HG03135 (cell line): ENCODE results near the gene BMP10.

Source experiments
- ATAC-seq: cut with Tn5 transposase; IDR thresholded peaks from one replicate; pipeline ENCODE4 v1.9.1; 2021; ENCODE audit warnings: mild to moderate bottlenecking, moderate library complexity; ENCODE audit not compliant: unreplicated experiment

BMP10 gene, protein sequence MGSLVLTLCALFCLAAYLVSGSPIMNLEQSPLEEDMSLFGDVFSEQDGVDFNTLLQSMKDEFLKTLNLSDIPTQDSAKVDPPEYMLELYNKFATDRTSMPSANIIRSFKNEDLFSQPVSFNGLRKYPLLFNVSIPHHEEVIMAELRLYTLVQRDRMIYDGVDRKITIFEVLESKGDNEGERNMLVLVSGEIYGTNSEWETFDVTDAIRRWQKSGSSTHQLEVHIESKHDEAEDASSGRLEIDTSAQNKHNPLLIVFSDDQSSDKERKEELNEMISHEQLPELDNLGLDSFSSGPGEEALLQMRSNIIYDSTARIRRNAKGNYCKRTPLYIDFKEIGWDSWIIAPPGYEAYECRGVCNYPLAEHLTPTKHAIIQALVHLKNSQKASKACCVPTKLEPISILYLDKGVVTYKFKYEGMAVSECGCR

DNA sequence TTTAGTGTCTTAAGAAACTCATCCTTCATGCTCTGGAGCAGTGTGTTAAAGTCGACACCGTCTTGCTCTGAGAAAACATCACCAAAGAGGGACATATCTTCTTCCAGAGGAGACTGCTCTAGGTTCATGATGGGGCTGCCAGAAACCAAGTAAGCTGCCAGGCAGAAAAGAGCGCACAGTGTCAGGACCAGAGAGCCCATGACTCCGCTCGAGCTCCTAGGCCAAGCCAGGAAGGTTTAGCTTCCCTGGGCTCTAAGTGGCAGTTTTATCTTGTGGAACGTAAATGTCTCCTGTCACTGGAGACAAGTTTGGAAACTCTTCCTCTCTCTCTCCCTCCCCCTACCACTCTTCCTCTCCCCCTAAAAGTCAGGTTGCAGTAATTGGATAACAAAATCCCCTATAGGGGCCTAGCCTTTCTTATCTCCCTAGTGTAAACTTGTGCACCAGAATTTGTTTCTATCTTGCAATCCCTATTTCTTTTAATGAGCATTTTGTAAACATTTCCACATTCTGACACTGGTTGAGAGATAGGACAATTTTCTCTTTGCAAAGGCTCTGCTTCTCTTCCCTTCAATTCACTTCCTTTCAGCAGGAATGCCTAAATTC, at the start of gene BMP10:
TSS of gene BMP10 (minus strand) at position 239 of the 606 bp plus-strand sequence. CDS start at position 200, 39 bp downstream.
- no peak for ATAC-seq

DNA sequence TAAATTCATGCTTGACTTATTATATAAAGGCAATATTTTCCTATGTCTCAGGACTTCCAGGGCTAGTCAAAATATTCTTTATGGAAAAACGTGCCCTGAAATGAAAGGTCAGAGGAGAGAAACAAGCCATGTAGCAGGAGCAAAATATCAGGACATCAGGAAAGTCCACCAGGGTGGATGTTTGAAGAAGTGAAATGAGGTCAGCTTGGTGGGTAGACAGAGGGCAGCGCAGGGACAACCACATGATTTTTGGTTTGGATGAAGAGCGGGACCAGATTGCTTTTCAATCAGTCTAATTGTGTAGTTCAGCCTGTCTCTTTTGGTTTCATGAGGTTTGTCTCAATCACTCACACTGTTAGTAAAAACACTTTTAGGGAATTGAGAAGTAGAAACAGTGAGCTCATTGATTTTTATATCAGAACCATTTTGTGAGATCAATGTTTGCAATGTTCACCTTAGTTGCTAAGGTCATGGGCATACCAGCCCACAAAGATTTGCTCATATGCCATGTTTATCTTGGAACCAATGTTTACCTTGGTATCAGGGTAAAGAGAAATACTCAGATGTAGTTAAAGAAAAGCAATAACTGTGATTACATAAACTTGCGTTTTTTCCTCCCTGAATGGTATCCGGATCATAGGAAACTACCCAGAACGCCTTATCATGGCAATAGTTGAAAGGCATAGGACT, 49.4 kb upstream of the BMP10 start:
- ATAC-seq, result no peak

DNA sequence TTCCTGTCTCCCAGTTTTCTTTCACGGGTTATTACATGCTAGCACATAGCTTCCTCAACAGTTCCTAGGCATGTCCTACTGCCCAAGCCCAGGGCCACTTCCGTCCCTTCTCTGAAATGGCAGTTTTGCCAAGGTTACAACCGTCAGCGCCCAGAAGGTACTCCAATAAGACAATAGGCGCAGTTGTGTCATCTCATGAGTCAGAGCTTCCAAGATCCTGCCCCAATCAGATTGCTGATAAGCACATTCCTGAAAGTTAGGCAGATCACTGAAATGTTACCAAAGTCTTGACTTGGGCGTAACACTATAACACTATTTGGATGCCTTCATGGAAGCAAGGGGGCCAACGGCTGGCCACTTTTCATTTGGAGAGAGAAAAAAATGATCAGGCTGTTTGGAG, 47.3 kb upstream of the BMP10 start:
- no peak for ATAC-seq

DNA sequence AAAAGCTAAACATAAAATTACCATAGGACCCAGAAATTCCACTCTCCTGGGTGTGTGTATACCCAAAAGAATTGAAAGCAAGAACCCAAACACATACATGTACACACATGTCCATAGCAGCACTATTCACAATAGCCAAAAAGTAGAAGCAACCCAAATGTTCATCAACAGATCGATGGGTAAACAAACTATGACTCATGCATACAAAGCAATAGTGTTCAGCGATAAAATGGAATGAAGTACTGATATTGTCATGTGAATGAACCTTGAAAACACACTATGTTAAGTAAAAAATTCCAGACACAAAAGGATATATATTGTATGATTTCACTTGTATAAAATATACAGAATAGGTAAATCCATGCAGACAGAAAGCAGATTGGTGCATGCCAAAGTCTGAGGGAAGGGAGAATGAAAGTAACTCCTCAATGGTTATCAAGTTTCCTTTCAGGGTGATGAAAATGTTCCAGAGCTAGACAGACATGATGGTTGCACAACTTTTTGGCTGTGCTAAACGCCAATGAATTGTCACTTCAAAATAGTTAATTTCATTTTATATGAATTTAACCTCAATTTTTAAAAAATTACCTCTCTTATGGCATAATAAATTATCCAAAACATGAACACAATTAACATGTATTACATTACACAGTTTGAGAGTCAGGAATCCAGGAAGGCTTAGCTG, 46.0 kb upstream of the BMP10 start:
- ATAC-seq, result no peak

DNA sequence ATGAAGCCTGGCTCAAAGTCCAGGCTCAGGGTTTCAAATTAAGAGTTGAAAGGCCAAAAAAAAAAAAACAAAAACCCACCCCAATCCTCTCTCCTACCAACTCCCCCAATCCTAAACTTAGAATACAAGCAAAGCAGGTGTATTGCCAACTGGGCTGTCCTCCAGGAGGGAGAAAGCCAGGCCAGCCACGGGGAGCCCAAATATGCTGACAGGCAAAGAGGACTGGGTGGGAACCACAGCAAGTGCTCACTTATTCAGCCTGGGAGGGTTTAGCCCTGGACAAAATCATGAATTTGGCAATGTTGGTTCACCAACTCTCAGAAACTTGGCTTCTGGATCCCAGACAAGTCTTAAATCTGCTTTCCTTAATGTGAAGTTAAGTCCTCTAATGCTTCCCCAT, 45.0 kb upstream of the BMP10 start:
- no peak for ATAC-seq

DNA sequence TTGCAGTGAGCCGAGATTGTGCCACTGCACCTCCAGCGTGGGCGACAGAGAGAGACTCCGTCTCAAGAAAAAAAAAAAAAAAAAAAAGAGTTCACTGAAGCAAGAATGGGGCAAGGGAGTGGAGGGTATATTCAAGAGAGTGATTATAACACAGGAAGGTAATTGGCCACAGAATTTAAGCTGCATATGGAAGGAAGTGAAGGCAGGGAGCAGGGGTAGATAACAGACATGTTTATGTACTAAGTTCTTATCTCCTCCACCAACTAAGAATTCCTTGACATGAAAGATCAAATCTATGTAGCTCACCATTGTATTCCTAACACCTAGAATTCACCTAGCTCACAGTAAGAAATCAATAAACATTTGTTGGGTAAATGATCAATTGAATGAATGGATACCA, 44.2 kb upstream of the BMP10 start:
- ATAC-seq, result no peak

DNA sequence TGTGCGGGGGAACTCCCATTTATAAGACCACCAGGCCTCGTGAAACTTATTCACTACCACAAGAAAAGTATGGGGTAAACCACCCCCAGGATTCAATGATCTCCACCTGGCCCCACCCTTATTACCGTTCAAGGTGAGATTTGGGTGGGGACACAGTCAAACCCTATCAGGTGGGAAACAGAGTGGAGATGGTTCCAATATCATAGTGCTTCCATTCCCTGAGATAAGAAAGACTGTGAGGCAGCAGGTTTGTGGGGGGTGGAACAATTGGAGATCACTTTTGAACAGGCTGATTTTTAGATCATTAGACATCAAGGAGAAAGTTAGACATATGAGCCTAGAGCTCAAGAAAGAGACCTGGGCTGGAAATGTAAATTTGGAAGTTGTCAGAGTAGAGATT, 42.2 kb upstream of the BMP10 start:
- ATAC-seq, result no peak

DNA sequence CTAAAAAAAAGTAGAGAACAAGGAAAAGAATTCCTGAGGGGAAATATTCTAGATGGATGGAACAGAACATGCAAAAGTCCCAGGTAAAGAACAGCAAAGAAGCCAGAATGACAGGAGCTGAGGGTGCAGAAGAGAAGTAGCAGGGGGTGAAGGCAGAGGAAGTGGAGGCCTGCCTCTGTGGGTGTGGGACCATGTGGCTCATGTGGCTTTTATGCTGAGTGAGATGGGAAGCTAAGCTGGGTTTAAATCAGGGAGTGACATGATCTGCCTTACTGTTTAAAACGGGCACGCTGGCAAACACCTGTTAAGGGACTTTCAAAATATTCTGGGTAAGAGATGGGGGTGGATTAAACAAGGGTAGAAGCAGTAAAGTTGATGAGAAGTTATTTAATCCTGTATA, 41.5 kb upstream of the BMP10 start:
- ATAC-seq, result no peak

DNA sequence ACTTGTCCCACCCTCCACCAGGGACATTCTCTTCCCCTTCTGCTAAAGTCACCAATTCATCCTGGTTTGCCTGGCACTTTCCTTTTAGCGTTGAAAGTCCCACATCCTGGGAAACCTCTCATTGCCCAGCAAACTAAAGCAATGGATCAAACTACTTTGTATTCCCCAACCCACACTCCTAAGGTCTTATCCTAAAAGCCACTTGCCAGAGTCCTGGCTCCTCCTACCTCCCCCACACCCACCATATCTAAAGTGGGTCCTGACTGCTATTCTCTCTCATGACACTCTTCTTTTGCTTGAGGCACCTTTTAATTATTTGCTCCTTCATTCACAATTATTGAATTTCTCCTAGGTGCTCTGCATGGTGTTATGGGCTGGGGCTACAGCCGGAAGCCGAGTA, 40.9 kb upstream of the BMP10 start:
- no peak for ATAC-seq

DNA sequence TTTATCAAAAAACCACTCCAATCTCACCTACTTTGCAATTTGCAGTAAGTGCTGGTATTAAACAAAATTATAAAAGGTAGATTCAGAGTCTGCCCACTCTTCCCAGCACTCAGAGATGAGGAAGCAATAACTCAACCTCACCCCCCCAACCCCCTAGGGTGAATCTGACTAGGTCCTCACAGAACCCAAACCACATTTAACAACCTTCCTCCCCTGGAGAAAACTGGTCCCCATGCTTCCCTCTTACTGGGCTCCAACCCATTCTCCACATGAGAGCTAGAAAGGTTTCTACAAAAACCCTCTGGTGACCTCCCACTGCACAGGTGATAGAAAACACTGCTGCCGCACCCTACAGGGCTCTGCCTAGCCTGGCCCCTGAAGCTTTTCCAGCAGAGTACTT, 40.5 kb upstream of the BMP10 start:
- no peak for ATAC-seq

DNA sequence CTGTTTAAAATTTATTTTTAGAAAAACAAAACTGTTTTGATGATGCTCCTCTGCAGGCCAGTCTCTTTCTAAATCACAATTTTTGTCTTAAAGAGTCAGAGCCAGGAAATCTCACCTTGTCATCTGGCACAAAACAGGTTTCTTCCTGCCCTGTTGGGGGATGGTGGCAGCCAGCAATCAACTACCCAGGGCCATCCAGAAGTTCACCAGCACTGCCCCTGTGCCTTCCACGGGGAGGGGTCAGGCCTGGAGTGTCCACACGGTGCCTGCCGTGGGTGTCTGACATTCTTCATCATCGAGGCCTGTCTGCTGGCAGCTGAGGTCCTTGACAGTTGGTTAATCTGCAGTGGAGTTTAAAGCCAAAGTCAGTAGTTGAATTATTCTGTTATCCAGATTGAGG, 40.0 kb upstream of the BMP10 start:
- no peak for ATAC-seq

DNA sequence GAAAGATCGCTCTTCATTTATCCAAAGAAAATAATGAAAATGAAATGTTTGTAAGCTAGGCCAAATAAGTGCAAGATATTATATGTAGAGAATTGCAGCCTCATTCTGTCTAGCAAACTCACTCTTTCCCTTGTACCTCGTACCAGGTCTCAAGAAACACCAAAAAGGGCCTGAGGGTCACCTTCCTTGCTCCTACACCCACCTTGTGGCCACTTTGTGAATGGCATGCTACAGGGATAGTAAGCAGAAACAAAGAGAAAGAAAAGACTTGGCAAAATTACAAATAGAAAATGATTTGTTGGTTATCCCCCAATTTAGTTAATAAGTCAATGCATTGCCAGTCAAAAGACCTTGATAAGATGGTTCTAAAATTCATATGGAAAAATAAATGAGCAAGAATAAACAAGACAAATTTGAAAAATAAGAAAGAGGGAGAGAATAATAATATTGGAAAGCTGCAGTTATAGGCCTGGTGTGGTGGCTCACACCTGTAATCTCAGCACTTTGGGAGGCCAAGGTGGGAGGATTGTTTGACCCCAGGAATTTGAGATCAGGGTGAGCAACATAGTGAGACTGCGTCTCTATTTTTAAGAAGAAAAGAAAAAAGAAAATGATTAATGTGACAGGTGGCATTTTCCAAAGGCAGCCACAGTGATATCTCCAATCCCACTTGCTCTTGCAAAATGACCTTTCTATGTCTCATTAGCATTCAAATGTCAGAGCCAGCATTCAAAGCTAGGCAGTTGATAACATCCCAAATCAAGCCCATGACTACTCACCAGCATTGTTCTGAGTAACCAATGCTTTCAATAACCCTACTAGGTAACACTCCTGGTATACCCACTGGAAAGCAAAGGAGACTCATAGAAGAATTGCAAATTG, 38.8 kb upstream of the BMP10 start:
- no peak for ATAC-seq

DNA sequence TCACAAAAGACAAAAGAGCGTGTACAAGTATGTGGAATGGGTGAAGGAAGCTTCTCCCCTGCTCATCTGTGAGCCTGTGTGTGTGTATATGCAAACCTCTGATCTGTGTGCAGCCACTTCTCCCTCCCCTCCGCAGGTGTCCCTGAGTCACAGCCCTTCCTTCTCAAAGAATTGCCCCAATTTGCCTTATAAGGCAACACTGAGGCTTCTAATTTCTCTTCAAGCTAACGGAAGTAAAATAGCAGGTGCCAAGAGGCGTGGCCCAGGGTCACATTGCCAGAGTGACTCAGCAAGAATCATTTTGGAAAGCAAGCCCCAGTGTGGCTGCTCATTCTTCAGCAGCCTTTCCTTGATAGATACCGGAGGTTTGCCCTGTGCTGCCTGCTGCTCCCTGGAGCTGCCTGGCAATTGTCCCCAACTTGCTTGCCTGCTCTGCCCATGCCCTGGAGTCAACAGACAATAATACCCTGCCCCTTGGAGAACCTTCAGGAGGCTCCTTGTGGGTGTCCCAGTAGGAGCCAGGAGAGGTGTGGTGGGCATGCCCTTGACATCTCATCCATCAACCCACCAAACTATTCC, 37.3 kb upstream of the BMP10 start:
- ATAC-seq, result peak; percentile 96

DNA sequence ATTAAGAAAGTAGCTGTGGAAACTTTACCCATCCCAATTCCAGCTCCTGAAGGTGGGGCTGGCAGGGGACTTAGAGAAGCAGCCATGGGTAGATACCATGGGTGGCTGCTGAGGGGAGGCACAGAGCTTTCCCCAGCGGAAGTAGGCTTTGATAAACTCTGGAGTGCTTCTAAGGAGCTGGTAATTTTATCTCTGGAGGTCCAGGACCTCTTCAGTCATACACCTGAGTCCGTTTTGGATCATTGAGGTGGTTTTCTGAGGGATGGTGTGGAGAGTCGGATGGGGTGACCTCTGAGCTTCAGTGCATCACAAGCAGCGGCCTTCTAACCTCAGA, 36.7 kb upstream of the BMP10 start:
- peak; percentile 25 for ATAC-seq

DNA sequence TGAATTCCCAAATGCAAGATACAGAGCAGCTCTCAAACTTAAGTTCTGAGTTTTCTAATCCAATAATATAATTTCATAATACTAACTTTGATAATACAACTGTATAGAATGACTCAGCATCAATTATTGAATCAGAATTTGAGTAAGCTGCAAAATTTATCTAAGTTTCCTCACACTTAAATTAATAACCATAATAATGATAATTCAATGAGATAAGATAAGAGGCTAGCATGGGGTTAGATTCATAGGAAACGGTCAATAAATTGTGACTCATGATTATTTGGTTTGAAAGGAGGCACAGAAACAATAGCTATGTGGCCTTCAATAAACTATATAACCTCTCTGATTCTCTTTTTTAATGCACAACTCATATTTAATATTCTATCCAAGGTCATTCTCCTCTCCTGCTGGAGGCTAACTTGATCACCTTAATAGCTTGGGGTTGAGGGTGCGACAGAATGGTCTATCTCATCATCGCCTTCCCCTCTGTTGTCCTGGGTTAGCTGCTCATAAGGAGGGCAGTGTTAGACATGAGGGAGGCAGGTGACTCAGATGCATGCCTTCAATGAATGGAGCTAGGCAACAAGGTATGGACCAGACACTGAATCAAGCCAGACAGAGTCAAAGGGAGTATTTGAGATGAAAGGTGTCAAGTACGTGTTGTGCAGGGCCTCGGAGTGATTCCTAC, 36.2 kb upstream of the BMP10 start:
- ATAC-seq, result no peak

DNA sequence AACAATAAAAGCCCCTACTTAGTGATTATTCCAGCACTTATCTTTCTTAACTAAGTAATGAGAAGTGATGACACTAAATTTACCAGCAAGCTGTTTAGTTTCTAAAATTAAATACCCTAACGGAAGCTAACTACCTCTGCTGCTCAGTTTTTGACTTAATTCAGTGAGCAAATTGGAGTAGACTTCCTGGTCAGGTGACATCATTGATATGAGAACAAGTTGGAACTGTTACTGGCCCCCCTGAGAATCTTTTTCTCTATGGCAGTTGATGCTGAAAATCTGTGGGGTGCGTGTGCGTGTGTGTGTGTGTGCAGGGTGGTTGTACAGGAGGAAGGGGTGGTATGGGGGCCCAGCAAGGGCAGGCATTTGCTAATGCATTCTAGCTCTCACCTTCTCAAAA, 35.5 kb upstream of the BMP10 start:
- ATAC-seq, result no peak

DNA sequence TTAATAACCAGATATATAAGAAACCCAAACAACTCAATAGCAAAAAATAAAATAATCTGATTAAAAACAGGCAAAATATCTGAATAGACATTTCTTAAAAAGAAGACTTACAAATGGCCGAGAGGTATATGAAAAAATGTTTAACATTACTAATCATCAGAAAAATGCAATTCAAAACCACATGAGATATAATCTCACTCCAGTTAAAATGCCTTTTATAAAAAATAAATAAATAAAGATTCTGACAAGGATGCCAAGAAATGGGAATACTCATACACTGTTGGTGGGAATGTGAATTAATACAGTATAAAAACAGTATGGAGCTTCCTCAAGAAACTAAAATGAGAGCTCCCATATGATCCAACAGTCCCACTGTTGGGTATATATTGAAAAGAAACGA, 33.9 kb upstream of the BMP10 start:
- no peak for ATAC-seq

DNA sequence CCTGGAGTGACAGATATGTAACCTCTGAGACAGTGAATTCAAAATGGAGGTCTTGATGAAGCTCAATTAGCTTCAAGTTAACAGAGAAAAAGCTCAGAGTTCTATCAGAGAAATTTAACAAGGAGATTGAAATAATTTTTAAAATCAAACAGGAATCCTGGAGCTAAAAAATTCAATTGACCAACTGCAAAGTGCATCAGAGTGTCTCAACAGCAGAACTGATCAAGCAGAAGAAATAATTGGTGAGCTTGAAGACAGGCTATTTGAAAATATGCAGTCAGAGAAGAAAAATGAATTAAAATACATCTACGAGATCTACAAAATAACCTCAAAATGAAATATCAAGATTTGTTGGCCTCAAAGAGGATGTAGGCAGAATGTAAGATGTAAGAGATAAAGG, 30.4 kb upstream of the BMP10 start:
- ATAC-seq, result no peak

DNA sequence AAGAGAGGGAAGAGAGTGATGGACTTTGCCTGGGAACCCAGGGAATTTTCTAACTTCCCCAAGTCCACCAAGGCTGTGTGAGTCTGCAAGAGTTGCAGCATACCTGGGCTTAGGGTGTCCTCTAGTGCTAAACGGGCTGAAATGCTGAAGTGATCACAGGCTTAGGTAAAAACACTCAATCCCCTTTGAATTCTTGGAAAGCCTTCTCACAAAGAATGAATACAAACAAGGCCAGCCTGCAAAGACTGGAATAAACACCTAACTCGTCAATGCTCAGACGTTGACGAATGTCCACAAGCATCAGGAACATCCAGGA, 30.0 kb upstream of the BMP10 start:
- no peak for ATAC-seq
